Transverse colon (tissue), 4 donors: Measurements from ENCODE around the gene GAREM1. TPM values are rescaled to one million over a fixed set of nuclear protein-coding genes. Genes with fewer than 3 reads are reported as not detected.

Experiments used
- DNase-seq: peaks from one replicate; pipeline ENCODE4 v3.0.0-alpha.2; 2019
- H3K27ac ChIP-seq, 4 donors: fragments of 200-600 bp; sonication (generic); 2 replicates each; pipeline ENCODE4 v1.5.1; 2016 to 2018; ENCODE audit warnings: inconsistent platforms in 4 of 4
- H3K27me3 ChIP-seq: fragments of 200-600 bp; sonication (generic); 2 replicates; pipeline ENCODE4 v1.5.1; 2017; ENCODE audit warnings: inconsistent platforms
- H3K36me3 ChIP-seq, 4 donors: fragments of 200-600 bp; sonication (generic); 2 replicates each; pipeline ENCODE4 v1.5.1; 2017 to 2019; ENCODE audit warnings: inconsistent platforms in 4 of 4
- H3K4me1 ChIP-seq, 4 donors: fragments of 200-600 bp; sonication (generic); 2 replicates each; pipeline ENCODE4 v1.5.1; 2017 to 2020; ENCODE audit warnings: inconsistent platforms in 4 of 4
- H3K4me3 ChIP-seq, 4 donors: fragments of 200-600 bp; sonication (generic); 1 replicate in 1 of 4; 2 replicates in 3 of 4; pipeline versions ENCODE4 v1.5.1 to v1.6.1; 2017 to 2019; ENCODE audit warnings: inconsistent platforms in 4 of 4
- H3K9me3 ChIP-seq, 2 donors: fragments of 200-600 bp; sonication (generic); 2 replicates each; pipeline ENCODE4 v1.5.1; 2017 to 2019; ENCODE audit warnings: inconsistent platforms in 2 of 2
- CTCF ChIP-seq, 5 experiments: fragments of 200-600 bp in 3 of 5; fragments of 450-650 bp in 2 of 5; sonication (generic) in 3 of 5; IDR thresholded peaks; 1 replicate in 2 of 5; 2 replicates in 3 of 5; pipeline ENCODE4 v1.5.1; 2016 to 2017; ENCODE audit warnings: antibody characterized with exemption in 5 of 5, inconsistent platforms in 3 of 5, mild to moderate bottlenecking in 2 of 5, moderate library complexity in 1 of 5
- EP300 ChIP-seq: sonication (generic); formaldehyde crosslinking; IDR thresholded peaks from one replicate; pipeline ENCODE4 v1.6.1; 2017; ENCODE audit warnings: antibody characterized with exemption, low read depth
- POLR2A ChIP-seq: fragments of 450-650 bp; IDR thresholded peaks from one replicate; pipeline ENCODE4 v1.6.1; 2016; ENCODE audit warnings: antibody characterized with exemption, mild to moderate bottlenecking, moderate library complexity
- POLR2AphosphoS5 ChIP-seq, 3 donors: sonication (generic); formaldehyde crosslinking; IDR thresholded peaks; one replicate each; pipeline ENCODE4 v1.6.1; 2016; ENCODE audit warnings: antibody characterized with exemption in 3 of 3
- WGBS, 2 donors: methylation state at CpG; one replicate each; pipeline ENCODE4 v1.1.5; 2018; ENCODE audit warnings: low coverage in 1 of 2; 5-methylcytosine and 5-hydroxymethylcytosine counted together
- in situ Hi-C, 4 donors: fragments of 200-750 bp; cut with MboI; loops; one replicate each; pipeline versions ENCODE4 v1.15.0 to v1.15.1; 2017; ENCODE audit warnings: low sequenced_read_pairs in 3 of 4, low pct_ligation_motif_present in 1 of 4, low pct_unique_long_range_greater_than_20kb in 1 of 4
- intact Hi-C: fragments of 100-400 bp; cut with DNase I; formaldehyde crosslinking; loops from one replicate; pipeline ENCODE4 v1.15.1; 2023; ENCODE audit warnings: low total_unique reads
- total RNA-seq, 4 donors: library from RNA; depleted of rRNA; stranded (reverse); fragments of >200 nt; gene quantifications; one replicate each; pipeline ENCODE4 v1.1.0, GENCODE V29; 2016

GAREM1 gene
- total RNA-seq, 4 donors from 2014 or later: 7.9 to 47.6 (median 25.9) TPM

DNA sequence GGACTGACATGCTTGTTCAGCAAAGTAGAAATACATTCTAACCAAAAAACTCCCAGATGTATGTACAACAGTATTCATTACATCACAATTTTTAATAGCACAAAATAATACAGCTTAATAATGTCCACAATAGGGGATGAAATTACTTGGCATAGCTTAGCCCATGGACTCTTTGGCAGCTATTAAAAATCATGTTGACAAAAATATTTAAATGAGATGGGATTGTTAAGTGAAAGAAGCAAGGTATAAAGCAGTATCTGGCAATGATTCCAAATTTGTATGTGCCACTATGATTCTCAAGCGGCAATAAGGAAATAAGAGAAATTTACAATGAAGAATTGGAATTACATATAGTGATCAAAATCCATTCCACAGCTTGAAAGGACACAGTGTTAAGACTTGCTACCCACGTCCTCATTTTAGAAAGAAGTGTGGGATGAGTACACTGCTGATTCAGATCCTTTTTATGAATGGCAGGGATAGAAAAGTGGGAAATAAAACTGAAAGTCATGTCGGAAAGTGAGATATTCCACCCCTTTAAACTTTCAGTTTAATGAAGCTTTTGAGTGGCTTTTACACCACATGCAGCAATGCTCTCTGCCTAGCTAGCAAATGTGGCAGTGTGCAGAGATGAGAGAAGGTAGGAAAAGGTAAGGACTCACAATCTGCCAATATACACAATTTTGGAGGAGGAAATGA lies 2.4 kb downstream of the GAREM1 start:
- in situ Hi-C loops: loop anchor here in 2 of 4 donors (25.0 kb wide), 3 partner anchors 106 to 306 kb away; no protein-coding TSS in a partner anchor
- peak overlapping the region in 3 of 4 donors; percentile 52 to 91 (median 80) for H3K4me3 ChIP-seq
- H3K27me3 ChIP-seq: no peaks in the 10 kb centered on the region
- no peak for DNase-seq
- H3K4me1 ChIP-seq: peaks cover 0 to 34% (median 13%) of the 10 kb centered on the region in 4 donors
- peak in 1 of 3 donors; percentile 7 for TF ChIP-seq POLR2AphosphoS5 (IDR thresholded peaks at IDR 0.05)
- no peak for TF ChIP-seq EP300
- no peak for TF ChIP-seq CTCF (IDR thresholded peaks at IDR 0.05)
- TF ChIP-seq POLR2A: no peak
- no peaks in the 10 kb centered on the region for H3K9me3 ChIP-seq
- WGBS, 2 donors: 17 to 19% methylated on average over 3 of the region's 3 CpGs
- no peaks in the 10 kb centered on the region for H3K36me3 ChIP-seq
- intact Hi-C loops: no loop called here
- H3K27ac ChIP-seq: peak overlapping the region; percentile 88 to 94 (median 92)

GRCh38 chr18:32461709-32462272 lies 8.9 kb downstream of the GAREM1 start:
- TF ChIP-seq POLR2AphosphoS5 (IDR thresholded peaks at IDR 0.05) (no peak), EP300 (no peak), POLR2A (no peak), CTCF (IDR thresholded peaks at IDR 0.05) (no peak)
- H3K4me1 ChIP-seq: peaks cover 0 to 28% (median 7%) of the 10 kb centered on the region in 4 donors
- H3K36me3 ChIP-seq: no peaks in the 10 kb centered on the region
- no peak for DNase-seq
- no peak overlapping the region for H3K4me3 ChIP-seq
- H3K27me3 ChIP-seq: no peaks in the 10 kb centered on the region
- H3K9me3 ChIP-seq: no peaks in the 10 kb centered on the region
- WGBS, 2 donors: 50 to 61% methylated on average over 2 of the region's 2 CpGs
- in situ Hi-C loops (loop anchor here in 2 of 4 donors (25.0 kb wide), 3 partner anchors 99 to 299 kb away; no protein-coding TSS in a partner anchor), intact Hi-C loops (no loop called here)
- H3K27ac ChIP-seq: no peak overlapping the region

DNA sequence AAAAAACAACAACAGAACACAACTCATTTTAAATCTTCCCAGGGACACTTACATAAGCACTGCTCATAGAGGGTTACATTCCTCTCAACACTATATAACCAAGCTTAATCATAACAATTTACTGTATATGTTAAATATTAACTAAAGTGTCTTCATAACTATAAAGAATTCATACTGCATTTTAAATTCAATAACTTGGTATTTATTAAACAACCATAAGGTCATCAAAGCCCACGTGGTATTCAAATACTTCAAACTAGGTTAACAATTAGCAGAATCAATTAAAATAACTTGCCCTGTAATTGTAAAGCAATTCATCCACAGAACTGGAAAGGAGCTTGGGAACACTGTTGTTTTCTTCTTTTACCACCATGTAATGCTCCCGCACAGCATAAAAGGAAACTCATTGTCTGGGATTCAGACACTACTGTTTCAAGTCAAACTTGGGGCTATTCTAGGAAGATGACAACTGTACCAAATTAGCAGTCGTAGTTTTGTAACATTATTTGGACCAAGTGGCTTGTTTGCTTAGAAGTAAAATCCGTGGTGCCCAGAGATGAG lies 10.4 kb downstream of the GAREM1 start:
- intact Hi-C loops (no loop called here), in situ Hi-C loops (loop anchor here in 2 of 4 donors (25.0 kb wide), 3 partner anchors 98 to 298 kb away; no protein-coding TSS in a partner anchor)
- Histone ChIP-seq H3K27ac (peak overlapping the region in 2 of 4 donors; percentile 16 to 24), H3K9me3 (no peaks in the 10 kb centered on the region), H3K4me3 (no peak overlapping the region), H3K36me3 (no peaks in the 10 kb centered on the region), H3K4me1 (peaks cover 0 to 28% (median 8%) of the 10 kb centered on the region in 4 donors), H3K27me3 (no peaks in the 10 kb centered on the region)
- 18 to 44% methylated on average over 4 of the region's 4 CpGs for WGBS, 2 donors
- TF ChIP-seq CTCF (IDR thresholded peaks at IDR 0.05) (no peak), POLR2A (no peak), EP300 (no peak)
- no peak for DNase-seq

DNA sequence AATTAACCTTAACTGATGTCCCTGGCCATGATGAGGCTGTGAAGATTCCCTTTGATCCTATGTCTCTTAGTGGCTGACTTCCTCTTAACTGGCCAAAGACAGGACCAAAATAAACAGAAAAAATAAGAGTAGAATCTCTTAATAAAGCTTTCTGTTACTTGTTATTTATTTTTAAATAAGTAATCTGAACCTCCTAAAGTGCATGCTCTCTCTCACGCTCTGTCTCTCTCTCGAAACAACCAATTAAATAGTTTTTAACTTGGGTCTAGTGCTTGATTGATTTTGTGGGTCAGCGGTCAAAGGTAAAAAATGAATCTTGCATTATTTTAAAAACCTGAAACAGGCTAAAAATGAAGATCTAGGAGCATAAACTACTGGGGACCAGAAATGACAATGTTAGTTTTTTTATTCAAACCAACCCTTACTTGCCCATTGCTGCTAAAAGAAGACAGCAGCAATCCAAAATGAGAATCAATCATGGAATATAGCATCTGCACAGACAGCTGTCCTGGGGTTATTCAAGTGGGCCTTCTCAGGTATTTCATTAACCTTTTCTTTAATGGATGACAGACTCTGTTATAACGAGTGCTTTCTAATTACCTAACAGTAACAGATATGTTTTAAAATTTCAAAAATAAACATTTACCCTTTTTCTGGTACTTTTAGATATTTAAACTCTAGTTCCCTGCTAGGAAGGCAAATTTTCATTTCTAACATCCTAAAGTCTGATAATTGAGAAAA lies 11.2 kb downstream of the GAREM1 start:
- peaks cover 0 to 35% (median 10%) of the 10 kb centered on the region in 4 donors for H3K4me1 ChIP-seq

More for the DNA sequence above, 11.2 kb downstream of the GAREM1 start:
- TF ChIP-seq POLR2AphosphoS5 (IDR thresholded peaks at IDR 0.05) (no peak), CTCF (IDR thresholded peaks at IDR 0.05) (no peak), EP300 (no peak), POLR2A (no peak)
- in situ Hi-C loops (loop anchor here in 2 of 4 donors (25.0 kb wide), 3 partner anchors 97 to 297 kb away; no protein-coding TSS in a partner anchor), intact Hi-C loops (no loop called here)
- H3K27ac ChIP-seq: no peak overlapping the region
- H3K27me3 ChIP-seq: no peaks in the 10 kb centered on the region
- no peak for DNase-seq
- H3K9me3 ChIP-seq: no peaks in the 10 kb centered on the region
- H3K36me3 ChIP-seq: no peaks in the 10 kb centered on the region
- no peak overlapping the region for H3K4me3 ChIP-seq
- WGBS, 2 donors: 78 to 82% methylated on average over 4 of the region's 4 CpGs
